ENCODE data around the gene KLHL41. TPM values are rescaled to one million over a fixed set of nuclear protein-coding genes. Genes with fewer than 3 reads are reported as not detected.

Gene KLHL41
- 0.49 TPM for total RNA-seq

GRCh38 chr2:169509298-169509885 lies at the start of gene KLHL41:
KLHL41 (plus strand) TSS chr2:169509702; CDS start chr2:169509779, 77 bp downstream.
- no peak within 1 kb of the TSS for H3K4me3 ChIP-seq
- TF ChIP-seq POLR2A (IDR thresholded peaks at IDR 0.05) (no peak), CTCF (IDR thresholded peaks at IDR 0.05) (no peak), POLR2AphosphoS5 (IDR thresholded peaks at IDR 0.05; ENCODE audit: insufficient read depth in 1 of 2, low read depth in 1 of 2) (no peak)
- H3K36me3 ChIP-seq: peaks cover 0 to 11% of the 10 kb centered on the region in 2 donors
- peaks cover 20% of the 10 kb centered on the region for H3K4me1 ChIP-seq
- DNase-seq (ENCODE audit: extremely low spot score in 2 of 2): no peak
- no peaks in the 10 kb centered on the region for H3K27me3 ChIP-seq
- intact Hi-C loops (cut with DNase I): no loop called here
- H3K27ac ChIP-seq: no peak within 1 kb of the TSS
- H3K9me3 ChIP-seq: no peaks in the 10 kb centered on the region

GRCh38 chr2:169461143-169461542 lies 48.4 kb upstream of the KLHL41 start:
- H3K36me3 ChIP-seq: no peaks in the 10 kb centered on the region
- H3K27me3 ChIP-seq: no peaks in the 10 kb centered on the region
- no peak for DNase-seq (ENCODE audit: extremely low spot score in 2 of 2)
- peaks cover 6% of the 10 kb centered on the region for H3K4me1 ChIP-seq
- intact Hi-C loops (cut with DNase I): no loop called here
- no peaks in the 10 kb centered on the region for H3K9me3 ChIP-seq
- no peak overlapping the region for H3K27ac ChIP-seq
- no peak overlapping the region for H3K4me3 ChIP-seq
- TF ChIP-seq POLR2A (IDR thresholded peaks at IDR 0.05) (no peak), CTCF (IDR thresholded peaks at IDR 0.05) (no peak), POLR2AphosphoS5 (IDR thresholded peaks at IDR 0.05; ENCODE audit: insufficient read depth in 1 of 2, low read depth in 1 of 2) (no peak)

DNA sequence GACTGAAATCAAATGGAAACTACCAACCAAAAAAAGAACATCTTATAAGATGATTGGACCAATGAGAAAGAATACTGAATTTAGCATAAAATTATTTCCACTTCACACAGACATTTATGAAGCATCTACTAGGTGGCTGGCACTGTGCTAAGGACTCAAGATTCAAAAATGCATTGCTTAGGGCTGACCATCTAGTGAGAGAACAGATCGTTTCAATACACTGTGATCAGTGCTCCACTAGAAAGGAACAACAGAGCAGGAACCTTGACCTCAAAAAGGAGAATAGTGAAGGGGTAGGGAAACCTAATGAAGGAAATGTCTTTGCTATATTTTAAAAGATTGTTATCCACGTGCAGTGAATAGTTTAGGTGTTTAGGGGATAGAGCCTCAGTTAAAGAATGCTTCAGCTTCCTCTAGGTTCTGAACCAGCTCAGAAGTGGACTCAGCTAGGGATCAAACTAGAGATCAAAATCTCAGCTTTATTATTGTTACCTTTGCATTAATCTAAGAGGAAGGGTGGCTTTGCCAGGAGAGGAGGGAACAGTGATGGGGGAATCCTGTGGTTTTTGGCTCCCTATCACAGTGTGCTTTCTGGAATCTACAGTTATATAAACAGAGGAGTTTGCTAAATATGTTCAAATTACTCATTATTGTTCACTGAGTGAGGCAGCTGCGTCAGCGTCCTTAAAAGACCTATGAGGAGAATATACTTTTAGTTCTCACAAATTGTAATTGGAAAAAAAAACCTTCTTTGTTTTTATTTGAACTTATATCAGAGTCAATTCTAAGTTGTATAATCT lies 46.4 kb upstream of the KLHL41 start:
- peaks cover 6% of the 10 kb centered on the region for H3K4me1 ChIP-seq
- intact Hi-C loops (cut with DNase I): no loop called here
- H3K27me3 ChIP-seq: no peaks in the 10 kb centered on the region
- H3K9me3 ChIP-seq: no peaks in the 10 kb centered on the region
- H3K27ac ChIP-seq: no peak overlapping the region
- H3K4me3 ChIP-seq: no peak overlapping the region
- H3K36me3 ChIP-seq: no peaks in the 10 kb centered on the region
- TF ChIP-seq POLR2A (IDR thresholded peaks at IDR 0.05) (no peak), POLR2AphosphoS5 (IDR thresholded peaks at IDR 0.05; ENCODE audit: insufficient read depth in 1 of 2, low read depth in 1 of 2) (no peak), CTCF (IDR thresholded peaks at IDR 0.05) (no peak)
- DNase-seq (ENCODE audit: extremely low spot score in 2 of 2): no peak

DNA sequence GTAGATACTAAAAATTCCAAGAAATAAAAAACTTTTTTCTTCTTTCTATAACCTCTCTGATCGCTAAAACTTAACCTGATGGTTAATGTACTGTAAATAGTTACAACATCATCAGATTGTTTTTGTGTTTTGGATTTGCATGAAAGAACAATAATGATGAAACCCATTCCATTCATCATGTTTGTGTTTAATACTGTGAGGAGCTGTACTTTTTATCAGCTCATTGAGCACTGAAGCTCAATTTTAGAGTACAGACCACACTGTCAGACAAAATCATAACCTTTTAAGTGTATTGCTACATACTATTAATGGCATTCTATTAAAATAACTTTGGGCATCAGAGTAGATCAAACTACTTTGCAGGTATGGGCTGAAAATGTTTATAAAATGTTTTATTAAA lies 45.0 kb upstream of the KLHL41 start:
- no peak for DNase-seq (ENCODE audit: extremely low spot score in 2 of 2)
- Histone ChIP-seq H3K4me3 (no peak overlapping the region), H3K27ac (no peak overlapping the region), H3K36me3 (no peaks in the 10 kb centered on the region), H3K4me1 (peaks cover 6% of the 10 kb centered on the region), H3K9me3 (no peaks in the 10 kb centered on the region), H3K27me3 (no peaks in the 10 kb centered on the region)
- intact Hi-C loops (cut with DNase I): no loop called here
- TF ChIP-seq POLR2AphosphoS5 (IDR thresholded peaks at IDR 0.05; ENCODE audit: insufficient read depth in 1 of 2, low read depth in 1 of 2) (no peak), POLR2A (IDR thresholded peaks at IDR 0.05) (no peak), CTCF (IDR thresholded peaks at IDR 0.05) (no peak)

GRCh38 chr2:169464882-169465281 lies 44.6 kb upstream of the KLHL41 start:
- no peaks in the 10 kb centered on the region for H3K36me3 ChIP-seq
- no peak overlapping the region for H3K27ac ChIP-seq
- H3K4me3 ChIP-seq: no peak overlapping the region
- H3K4me1 ChIP-seq: peaks cover 6% of the 10 kb centered on the region
- DNase-seq (ENCODE audit: extremely low spot score in 2 of 2): no peak
- TF ChIP-seq POLR2AphosphoS5 (IDR thresholded peaks at IDR 0.05; ENCODE audit: insufficient read depth in 1 of 2, low read depth in 1 of 2): no peak
- TF ChIP-seq POLR2A (IDR thresholded peaks at IDR 0.05): no peak
- no peak for TF ChIP-seq CTCF (IDR thresholded peaks at IDR 0.05)
- no peaks in the 10 kb centered on the region for H3K9me3 ChIP-seq
- H3K27me3 ChIP-seq: no peaks in the 10 kb centered on the region
- intact Hi-C loops (cut with DNase I): no loop called here

Measured in vagina (tissue), 2 donors.